ENCODE results near the gene PLD3. TPM values are rescaled to one million over a fixed set of nuclear protein-coding genes. Genes with fewer than 3 reads are reported as not detected.
"Not testable (repeated sequence)": the region's sequence is repeated elsewhere in the genome, so short reads cannot be mapped to it uniquely, and the experiment has no call there.

Gene PLD3
- total RNA-seq, 2 donors from 2014 or later, result 177 to 240 TPM

- H3K36me3 ChIP-seq (ENCODE audit: control insufficient read depth, insufficient read depth, low read length), result peaks cover 63% of the 10 kb centered on the region
- H3K27ac ChIP-seq (ENCODE audit: low read depth, low read length), result no peak overlapping the region
- no peaks in the 10 kb centered on the region for H3K9me3 ChIP-seq (ENCODE audit: control insufficient read depth, low read length)
- H3K4me1 ChIP-seq (ENCODE audit: control insufficient read depth, insufficient read depth, low read length), result no peaks in the 10 kb centered on the region
- H3K9ac ChIP-seq (ENCODE audit: extremely low read depth, low read length, poor library complexity, severe bottlenecking), result no peak overlapping the region
- no peak overlapping the region for H3K4me3 ChIP-seq (ENCODE audit: low read length)
- Mint-ChIP-seq H3K27ac (no peak overlapping the region), H3K27me3 (ENCODE audit: insufficient read depth) (no peaks in the 10 kb centered on the region), H3K4me1 (no peaks in the 10 kb centered on the region), H3K36me3 (ENCODE audit: low read depth) (peaks cover 60% of the 10 kb centered on the region), H3K4me3 (no peak overlapping the region), H3K9me3 (no peaks in the 10 kb centered on the region)
- no peak for TF ChIP-seq CTCF (conservative IDR thresholded peaks at IDR 0.05)
- WGBS, 2 experiments (ENCODE audit: insufficient coverage in 1 of 2, insufficient read length in 1 of 2), result 92 to 95% methylated on average over 6 of the region's 6 CpGs
- DNase-seq, result no peak
- no peaks in the 10 kb centered on the region for H3K27me3 ChIP-seq (ENCODE audit: control insufficient read depth, insufficient read depth, low read length, poor library complexity, severe bottlenecking)
These were observed 15.8 kb upstream of the PLD3 start for GRCh38 chr19:40332669-40333068.

DNA sequence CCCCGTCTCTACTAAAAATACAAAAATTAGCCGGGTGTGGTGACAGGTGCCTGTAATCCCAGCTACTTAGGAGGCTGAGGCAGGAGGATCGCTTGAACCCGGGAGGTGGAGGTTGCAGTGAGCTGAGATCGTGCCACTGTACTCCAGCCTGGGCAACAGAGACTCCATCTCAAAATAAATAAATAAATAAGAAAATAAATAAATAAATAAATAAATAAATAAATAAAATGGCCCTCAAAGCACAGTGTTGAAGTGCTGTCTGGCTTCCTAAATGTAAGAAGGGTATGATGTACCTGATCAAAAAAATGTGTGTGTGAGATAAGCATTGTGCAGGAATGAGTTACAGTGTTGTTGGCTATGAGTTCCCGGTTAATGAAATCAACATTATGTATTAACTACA lies 15.4 kb upstream of the PLD3 start:
- H3K36me3 ChIP-seq (ENCODE audit: control insufficient read depth, insufficient read depth, low read length), result peaks cover 62% of the 10 kb centered on the region
- H3K27ac ChIP-seq (ENCODE audit: low read depth, low read length); H3K9ac ChIP-seq (ENCODE audit: extremely low read depth, low read length, poor library complexity, severe bottlenecking); H3K4me1 Mint-ChIP-seq; H3K27ac Mint-ChIP-seq; H3K27me3 Mint-ChIP-seq (ENCODE audit: insufficient read depth); H3K4me3 Mint-ChIP-seq; H3K4me1 ChIP-seq (ENCODE audit: control insufficient read depth, insufficient read depth, low read length); DNase-seq; H3K9me3 ChIP-seq (ENCODE audit: control insufficient read depth, low read length); H3K9me3 Mint-ChIP-seq; H3K27me3 ChIP-seq (ENCODE audit: control insufficient read depth, insufficient read depth, low read length, poor library complexity, severe bottlenecking); H3K4me3 ChIP-seq (ENCODE audit: low read length): not testable (repeated sequence)
- H3K36me3 Mint-ChIP-seq (ENCODE audit: low read depth), result peaks cover 56% of the 10 kb centered on the region
- WGBS, 2 experiments (ENCODE audit: insufficient coverage in 1 of 2, insufficient read length in 1 of 2), result 100% methylated on average over 1 of the region's 6 CpGs

GRCh38 chr19:40335101-40335500 lies 13.4 kb upstream of the PLD3 start:
- Histone ChIP-seq H3K4me3 (ENCODE audit: low read length) (no peak overlapping the region), H3K9ac (ENCODE audit: extremely low read depth, low read length, poor library complexity, severe bottlenecking) (no peak overlapping the region), H3K9me3 (ENCODE audit: control insufficient read depth, low read length) (no peaks in the 10 kb centered on the region), H3K36me3 (ENCODE audit: control insufficient read depth, insufficient read depth, low read length) (peaks cover 58% of the 10 kb centered on the region), H3K4me1 (ENCODE audit: control insufficient read depth, insufficient read depth, low read length) (no peaks in the 10 kb centered on the region), H3K27me3 (ENCODE audit: control insufficient read depth, insufficient read depth, low read length, poor library complexity, severe bottlenecking) (no peaks in the 10 kb centered on the region), H3K27ac (ENCODE audit: low read depth, low read length) (no peak overlapping the region)
- H3K27ac Mint-ChIP-seq, result no peak overlapping the region
- TF ChIP-seq CTCF (conservative IDR thresholded peaks at IDR 0.05), result no peak
- no peaks in the 10 kb centered on the region for H3K27me3 Mint-ChIP-seq (ENCODE audit: insufficient read depth)
- no peaks in the 10 kb centered on the region for H3K4me1 Mint-ChIP-seq
- no peak overlapping the region for H3K4me3 Mint-ChIP-seq
- peaks cover 56% of the 10 kb centered on the region for H3K36me3 Mint-ChIP-seq (ENCODE audit: low read depth)
- H3K9me3 Mint-ChIP-seq, result no peaks in the 10 kb centered on the region
- no peak for DNase-seq

DNA sequence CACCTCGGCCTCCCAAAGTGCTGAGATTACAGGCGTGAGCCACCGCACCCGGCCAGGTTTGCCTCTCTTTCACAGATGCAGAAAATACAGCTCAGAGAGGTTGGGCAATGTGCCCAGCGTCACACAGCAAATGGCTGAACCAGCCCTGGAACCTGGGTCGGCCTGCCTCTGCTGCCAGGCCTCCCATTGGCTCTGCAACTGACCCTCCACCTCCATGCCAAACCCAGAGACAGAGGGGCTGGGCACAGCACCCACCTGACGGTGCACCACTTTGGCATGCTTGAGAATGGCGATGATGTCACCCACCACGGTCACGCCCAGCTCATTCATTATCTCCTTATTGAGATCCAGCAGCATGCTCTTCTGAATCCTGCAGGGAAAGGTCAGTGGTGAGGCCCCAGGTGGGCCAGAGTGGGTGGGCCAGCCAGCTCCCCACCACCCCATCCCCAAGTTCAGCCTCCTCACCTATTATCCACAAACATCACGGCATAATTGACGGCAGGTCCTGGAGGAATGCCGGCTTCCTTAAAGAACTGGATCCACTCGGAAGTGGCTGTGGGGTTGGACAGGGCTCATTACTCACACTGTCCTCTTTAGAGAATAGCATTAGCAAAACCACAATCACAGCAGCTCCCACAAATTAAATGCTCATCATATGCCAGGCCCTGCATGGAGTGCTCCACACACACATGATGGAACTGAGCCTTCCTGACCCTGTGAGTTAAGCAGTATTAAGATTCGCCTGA lies 12.5 kb upstream of the PLD3 start:
- Mint-ChIP-seq H3K4me3 (no peak overlapping the region), H3K27me3 (ENCODE audit: insufficient read depth) (no peaks in the 10 kb centered on the region), H3K27ac (no peak overlapping the region), H3K36me3 (ENCODE audit: low read depth) (peaks cover 51% of the 10 kb centered on the region), H3K9me3 (no peaks in the 10 kb centered on the region), H3K4me1 (no peaks in the 10 kb centered on the region)
- Histone ChIP-seq H3K9me3 (ENCODE audit: control insufficient read depth, low read length) (no peaks in the 10 kb centered on the region), H3K36me3 (ENCODE audit: control insufficient read depth, insufficient read depth, low read length) (peaks cover 52% of the 10 kb centered on the region), H3K4me1 (ENCODE audit: control insufficient read depth, insufficient read depth, low read length) (no peaks in the 10 kb centered on the region), H3K27me3 (ENCODE audit: control insufficient read depth, insufficient read depth, low read length, poor library complexity, severe bottlenecking) (no peaks in the 10 kb centered on the region), H3K4me3 (ENCODE audit: low read length) (no peak overlapping the region), H3K27ac (ENCODE audit: low read depth, low read length) (no peak overlapping the region), H3K9ac (ENCODE audit: extremely low read depth, low read length, poor library complexity, severe bottlenecking) (no peak overlapping the region)
- DNase-seq, result no peak
- no peak for TF ChIP-seq CTCF (conservative IDR thresholded peaks at IDR 0.05)
- WGBS, 2 experiments (ENCODE audit: insufficient coverage in 1 of 2, insufficient read length in 1 of 2), result 93% methylated on average over 9 to 15 of the region's 15 CpGs
